ENCODE results near the gene RABGAP1L.
"Not testable (repeated sequence)": the region's sequence is repeated elsewhere in the genome, so short reads cannot be mapped to it uniquely, and the experiment has no call there.

Gene RABGAP1L

DNA sequence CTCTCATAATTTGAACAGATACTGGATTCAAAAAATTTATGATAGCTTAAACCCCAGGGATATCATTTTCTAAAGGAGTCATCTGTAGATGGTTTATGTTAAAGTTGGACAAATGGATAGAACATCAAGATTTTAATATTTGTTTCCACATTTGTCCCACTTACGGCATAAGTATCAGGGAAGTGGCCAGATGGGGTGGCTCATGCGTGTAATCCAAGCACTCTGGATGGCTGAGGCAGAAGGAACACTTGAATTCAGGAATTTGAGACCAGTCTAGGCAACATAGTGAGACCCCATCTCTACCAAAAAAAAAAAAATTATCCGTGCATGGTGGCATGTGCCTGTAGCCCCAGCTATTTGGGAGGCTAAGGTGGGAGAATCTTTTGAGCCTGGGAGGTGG lies 517.5 kb downstream of the RABGAP1L start:
- DNase-seq (ENCODE audit: low spot score in 2 of 2) (no peak), ATAC-seq (replicated peaks; ENCODE audit: extremely low read depth, poor library complexity, severe bottlenecking) (no peak)
- Mint-ChIP-seq H3K36me3 (ENCODE audit: insufficient read depth) (no peaks in the 10 kb centered on the region), H3K27ac (ENCODE audit: low read depth) (no peak overlapping the region), H3K4me1 (peaks cover 10% of the 10 kb centered on the region), H3K4me3 (no peak overlapping the region), H3K27me3 (no peaks in the 10 kb centered on the region), H3K9me3 (no peaks in the 10 kb centered on the region)

DNA sequence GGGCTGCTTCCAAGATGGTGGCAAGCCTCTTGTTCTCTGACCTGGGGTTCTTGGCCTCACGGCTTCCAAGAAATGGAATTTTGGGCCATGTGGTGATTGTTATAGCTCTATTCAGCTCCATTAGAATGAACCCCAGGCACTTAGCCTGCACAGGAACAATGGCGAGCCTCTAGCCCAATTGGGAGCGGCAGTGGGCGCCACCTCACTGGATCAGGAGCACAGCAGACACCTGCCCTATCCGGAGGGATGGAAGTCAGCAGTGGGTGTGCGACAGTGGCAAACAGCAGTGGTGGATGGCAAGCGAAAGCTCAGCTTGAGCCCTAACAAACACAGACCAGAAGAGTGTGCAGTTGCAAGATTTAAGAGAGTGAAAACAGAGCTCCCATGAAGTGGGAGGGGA lies 519.3 kb downstream of the RABGAP1L start:
- no peaks in the 10 kb centered on the region for H3K27me3 Mint-ChIP-seq
- no peak overlapping the region for H3K27ac Mint-ChIP-seq (ENCODE audit: low read depth)
- ATAC-seq (replicated peaks; ENCODE audit: extremely low read depth, poor library complexity, severe bottlenecking) (no peak), DNase-seq (ENCODE audit: low spot score in 2 of 2) (no peak)
- peaks cover 5% of the 10 kb centered on the region for H3K4me1 Mint-ChIP-seq
- no peaks in the 10 kb centered on the region for H3K9me3 Mint-ChIP-seq
- H3K36me3 Mint-ChIP-seq (ENCODE audit: insufficient read depth) = no peaks in the 10 kb centered on the region
- no peak overlapping the region for H3K4me3 Mint-ChIP-seq

DNA sequence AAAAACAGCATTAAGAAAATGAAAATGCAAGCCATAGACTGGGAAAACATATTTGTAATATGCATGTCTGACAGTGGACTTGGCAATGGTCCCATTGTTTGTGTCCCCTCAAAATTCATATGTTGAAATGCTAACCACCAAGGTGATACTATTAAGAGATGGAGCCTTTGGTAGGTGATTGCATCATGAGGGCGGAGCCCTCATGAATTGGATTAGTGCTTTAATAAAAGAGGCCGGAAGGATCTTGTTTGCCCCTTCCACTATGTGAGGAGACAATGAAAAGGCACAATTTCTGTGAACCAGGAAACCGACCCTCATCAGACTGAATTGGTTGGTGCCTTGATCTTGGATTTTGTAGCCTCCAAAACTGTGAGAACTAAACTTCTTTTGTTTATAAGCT lies 520.8 kb downstream of the RABGAP1L start:
- Mint-ChIP-seq H3K9me3 (no peaks in the 10 kb centered on the region), H3K36me3 (ENCODE audit: insufficient read depth) (no peaks in the 10 kb centered on the region), H3K27ac (ENCODE audit: low read depth) (no peak overlapping the region), H3K27me3 (no peaks in the 10 kb centered on the region), H3K4me3 (no peak overlapping the region), H3K4me1 (peaks cover 14% of the 10 kb centered on the region)
- DNase-seq (ENCODE audit: low spot score in 2 of 2) = no peak
- no peak for ATAC-seq (replicated peaks; ENCODE audit: extremely low read depth, poor library complexity, severe bottlenecking)

DNA sequence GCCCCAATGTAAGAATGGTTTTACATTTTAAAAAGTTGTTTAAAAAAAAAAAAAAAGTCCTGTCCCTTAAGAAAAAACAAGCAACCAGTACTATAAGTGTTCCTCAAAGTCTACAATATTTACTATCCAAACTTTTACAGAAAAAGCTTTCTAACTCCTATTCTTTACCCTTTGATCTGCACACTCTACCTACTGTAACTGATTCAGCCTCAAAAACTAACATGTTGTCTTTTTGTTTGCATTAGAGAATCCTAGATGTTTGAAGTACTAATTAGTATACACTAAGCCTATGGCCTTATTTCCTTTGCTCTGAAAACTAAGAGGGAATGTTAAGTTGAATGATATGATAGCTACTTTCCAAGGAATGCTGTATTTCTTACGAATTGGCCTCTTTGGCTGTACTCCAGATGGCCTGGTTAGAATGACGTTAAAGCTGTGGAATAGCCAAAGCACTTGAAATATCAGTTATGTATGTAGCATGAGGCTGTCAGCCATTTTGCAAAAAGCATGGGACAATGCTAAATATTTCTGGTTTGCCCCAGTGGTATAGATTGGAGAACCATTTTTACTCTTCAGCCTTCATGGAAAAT lies 523.2 kb downstream of the RABGAP1L start:
- ATAC-seq (replicated peaks; ENCODE audit: extremely low read depth, poor library complexity, severe bottlenecking) = no peak
- Mint-ChIP-seq H3K27ac (ENCODE audit: low read depth) (no peak overlapping the region), H3K4me3 (no peak overlapping the region), H3K27me3 (no peaks in the 10 kb centered on the region), H3K4me1 (peaks cover 9% of the 10 kb centered on the region), H3K9me3 (no peaks in the 10 kb centered on the region), H3K36me3 (ENCODE audit: insufficient read depth) (peaks cover 1% of the 10 kb centered on the region)
- DNase-seq (ENCODE audit: low spot score in 2 of 2) = no peak

DNA sequence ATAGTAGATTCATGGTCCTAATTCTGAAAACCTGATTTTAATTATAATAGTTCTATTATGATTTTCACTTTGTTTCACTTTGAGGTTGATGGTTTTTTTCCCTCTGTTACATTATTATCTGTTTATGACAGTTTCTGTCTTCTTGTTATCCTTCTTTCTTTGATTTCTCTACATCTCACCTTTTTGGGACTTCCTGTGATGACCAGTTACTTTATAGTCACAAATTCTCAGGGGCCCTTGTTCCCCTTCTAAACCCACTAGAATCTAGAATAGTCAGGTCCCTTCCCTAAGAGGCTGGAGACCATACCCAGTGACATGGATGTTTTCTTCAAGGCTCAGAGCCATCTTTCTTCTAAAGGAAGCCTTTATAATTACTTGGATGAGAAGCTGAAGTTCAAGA lies 526.9 kb downstream of the RABGAP1L start:
- Mint-ChIP-seq H3K27me3 (no peaks in the 10 kb centered on the region), H3K36me3 (ENCODE audit: insufficient read depth) (peaks cover 1% of the 10 kb centered on the region)
- ATAC-seq (replicated peaks; ENCODE audit: extremely low read depth, poor library complexity, severe bottlenecking) = no peak

DNA sequence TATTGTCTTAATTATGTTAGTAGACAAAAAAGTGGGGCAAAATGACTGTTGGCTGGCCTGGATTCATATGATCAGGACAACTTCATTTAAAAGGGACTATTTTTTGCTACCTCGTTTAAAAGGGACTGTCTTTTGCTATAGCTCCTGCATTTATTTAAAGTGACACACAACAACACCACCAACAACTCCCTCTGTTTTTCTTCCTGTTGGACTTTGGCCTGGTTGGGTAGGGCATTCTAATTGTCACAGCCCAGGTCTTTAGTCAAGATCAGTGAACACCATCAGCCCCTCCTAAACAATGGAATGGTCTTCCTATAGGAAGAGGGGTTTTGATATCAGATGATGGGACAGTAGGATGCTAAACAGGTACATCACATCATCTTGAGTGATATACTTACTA lies 530.2 kb downstream of the RABGAP1L start:
- Mint-ChIP-seq H3K27ac (ENCODE audit: low read depth) (no peak overlapping the region), H3K9me3 (no peaks in the 10 kb centered on the region), H3K4me1 (peaks cover 3% of the 10 kb centered on the region), H3K27me3 (no peaks in the 10 kb centered on the region), H3K36me3 (ENCODE audit: insufficient read depth) (peaks cover 1% of the 10 kb centered on the region), H3K4me3 (no peak overlapping the region)
- ATAC-seq (replicated peaks; ENCODE audit: extremely low read depth, poor library complexity, severe bottlenecking) = no peak
- DNase-seq (ENCODE audit: low spot score in 2 of 2) = no peak

More for the DNA sequence above, 526.9 kb downstream of the RABGAP1L start:
- Mint-ChIP-seq H3K9me3 (no peaks in the 10 kb centered on the region), H3K27ac (ENCODE audit: low read depth) (no peak overlapping the region), H3K4me3 (no peak overlapping the region), H3K4me1 (peaks cover 9% of the 10 kb centered on the region)
- no peak for DNase-seq (ENCODE audit: low spot score in 2 of 2)

DNA sequence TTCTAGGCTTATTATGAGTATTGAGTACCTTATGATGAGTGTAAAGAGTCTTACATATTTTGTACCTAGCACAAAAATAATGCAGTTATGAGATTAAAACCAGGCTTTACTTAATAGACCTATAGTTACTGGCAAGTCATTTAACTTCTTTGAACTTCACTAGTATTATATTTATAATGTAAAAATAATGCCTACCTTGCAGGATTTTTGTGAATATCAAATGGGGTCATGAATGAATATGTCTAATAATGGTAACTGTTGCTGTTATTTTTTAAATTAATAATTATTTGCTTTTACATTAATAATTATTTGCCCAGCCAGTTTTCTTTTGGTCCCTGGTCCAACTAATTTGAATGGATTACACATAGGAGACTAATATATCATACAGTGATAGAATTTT lies 530.9 kb downstream of the RABGAP1L start:
- H3K4me3 Mint-ChIP-seq = no peak overlapping the region
- no peak for DNase-seq (ENCODE audit: low spot score in 2 of 2)
- H3K27ac Mint-ChIP-seq (ENCODE audit: low read depth) = no peak overlapping the region
- ATAC-seq (replicated peaks; ENCODE audit: extremely low read depth, poor library complexity, severe bottlenecking) = no peak
- H3K27me3 Mint-ChIP-seq = no peaks in the 10 kb centered on the region
- H3K36me3 Mint-ChIP-seq (ENCODE audit: insufficient read depth) = peaks cover 3% of the 10 kb centered on the region
- peaks cover 4% of the 10 kb centered on the region for H3K4me1 Mint-ChIP-seq
- H3K9me3 Mint-ChIP-seq = no peaks in the 10 kb centered on the region

DNA sequence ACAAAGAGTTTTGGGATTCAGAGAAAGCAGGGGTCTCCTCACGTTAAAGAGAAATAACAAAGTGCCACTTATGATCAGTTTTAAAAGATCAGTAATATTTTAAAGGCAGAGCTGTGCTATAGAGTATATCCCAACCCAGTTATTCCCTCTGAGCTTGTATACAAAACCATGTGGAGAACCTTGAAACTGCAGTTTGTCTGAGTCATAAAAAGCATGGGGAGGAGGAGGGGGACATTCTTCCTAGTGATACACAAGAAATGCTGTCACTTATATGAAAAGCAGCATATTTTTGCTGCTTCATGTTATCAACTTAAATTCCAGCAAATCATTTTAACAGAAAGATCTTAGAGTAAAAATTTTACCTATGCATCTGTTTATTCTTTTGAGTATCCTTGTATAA lies 533.0 kb downstream of the RABGAP1L start:
- DNase-seq (ENCODE audit: low spot score in 2 of 2) = no peak

DNA sequence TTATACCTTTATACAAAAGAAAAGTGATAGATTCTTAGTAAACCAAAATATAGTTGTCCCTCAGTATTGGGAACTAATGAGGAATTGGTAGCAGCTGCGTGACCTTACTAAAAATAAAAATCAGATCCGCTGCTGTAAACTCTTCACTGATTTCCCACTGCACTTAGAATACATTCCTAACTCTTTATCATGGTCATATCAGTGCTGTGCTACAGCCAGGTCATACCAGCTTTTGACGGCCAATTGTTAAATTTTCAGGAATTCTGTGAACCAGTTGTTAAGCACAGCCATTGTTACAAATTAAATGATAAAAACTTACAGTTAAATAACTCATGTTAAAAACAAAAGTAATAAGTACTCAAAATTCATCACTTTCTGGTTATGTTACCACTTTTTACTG lies 533.8 kb downstream of the RABGAP1L start:
- no peak for ATAC-seq (replicated peaks; ENCODE audit: extremely low read depth, poor library complexity, severe bottlenecking)
- no peaks in the 10 kb centered on the region for H3K27me3 Mint-ChIP-seq

More for the DNA sequence above, 533.0 kb downstream of the RABGAP1L start:
- no peak overlapping the region for H3K27ac Mint-ChIP-seq (ENCODE audit: low read depth)
- ATAC-seq (replicated peaks; ENCODE audit: extremely low read depth, poor library complexity, severe bottlenecking) = no peak
- H3K9me3 Mint-ChIP-seq = no peaks in the 10 kb centered on the region
- no peak overlapping the region for H3K4me3 Mint-ChIP-seq
- peaks cover 2% of the 10 kb centered on the region for H3K36me3 Mint-ChIP-seq (ENCODE audit: insufficient read depth)
- H3K27me3 Mint-ChIP-seq = no peaks in the 10 kb centered on the region
- peaks cover 19% of the 10 kb centered on the region for H3K4me1 Mint-ChIP-seq

DNA sequence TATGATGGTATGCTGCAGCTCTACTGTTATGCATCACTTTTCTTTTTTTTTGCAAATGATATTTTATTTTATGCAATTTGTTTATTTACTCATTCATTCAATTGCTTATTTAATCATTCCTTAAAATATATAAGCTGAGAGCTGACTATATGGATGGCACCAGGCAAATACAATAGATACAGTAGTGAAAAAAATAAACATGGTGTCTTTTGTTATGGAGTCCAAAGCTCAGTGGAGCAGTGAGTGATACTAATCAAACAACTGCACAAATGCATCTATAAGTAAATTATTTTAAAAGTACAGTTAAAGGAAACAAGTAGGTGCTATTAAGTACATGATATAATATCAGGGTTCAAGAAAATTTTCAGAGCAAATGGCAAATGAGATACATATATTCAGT lies 534.2 kb downstream of the RABGAP1L start:
- not testable (repeated sequence) for H3K36me3 Mint-ChIP-seq (ENCODE audit: insufficient read depth); H3K27ac Mint-ChIP-seq (ENCODE audit: low read depth); H3K27me3 Mint-ChIP-seq; H3K9me3 Mint-ChIP-seq; H3K4me3 Mint-ChIP-seq; DNase-seq (ENCODE audit: low spot score in 2 of 2); ATAC-seq (replicated peaks; ENCODE audit: extremely low read depth, poor library complexity, severe bottlenecking)
- H3K4me1 Mint-ChIP-seq = peaks cover 20% of the 10 kb centered on the region

More for the DNA sequence above, 533.8 kb downstream of the RABGAP1L start:
- no peak overlapping the region for H3K4me3 Mint-ChIP-seq
- peaks cover 2% of the 10 kb centered on the region for H3K36me3 Mint-ChIP-seq (ENCODE audit: insufficient read depth)
- DNase-seq (ENCODE audit: low spot score in 2 of 2) = no peak
- no peaks in the 10 kb centered on the region for H3K9me3 Mint-ChIP-seq
- H3K4me1 Mint-ChIP-seq = peaks cover 20% of the 10 kb centered on the region
- no peak overlapping the region for H3K27ac Mint-ChIP-seq (ENCODE audit: low read depth)

DNA sequence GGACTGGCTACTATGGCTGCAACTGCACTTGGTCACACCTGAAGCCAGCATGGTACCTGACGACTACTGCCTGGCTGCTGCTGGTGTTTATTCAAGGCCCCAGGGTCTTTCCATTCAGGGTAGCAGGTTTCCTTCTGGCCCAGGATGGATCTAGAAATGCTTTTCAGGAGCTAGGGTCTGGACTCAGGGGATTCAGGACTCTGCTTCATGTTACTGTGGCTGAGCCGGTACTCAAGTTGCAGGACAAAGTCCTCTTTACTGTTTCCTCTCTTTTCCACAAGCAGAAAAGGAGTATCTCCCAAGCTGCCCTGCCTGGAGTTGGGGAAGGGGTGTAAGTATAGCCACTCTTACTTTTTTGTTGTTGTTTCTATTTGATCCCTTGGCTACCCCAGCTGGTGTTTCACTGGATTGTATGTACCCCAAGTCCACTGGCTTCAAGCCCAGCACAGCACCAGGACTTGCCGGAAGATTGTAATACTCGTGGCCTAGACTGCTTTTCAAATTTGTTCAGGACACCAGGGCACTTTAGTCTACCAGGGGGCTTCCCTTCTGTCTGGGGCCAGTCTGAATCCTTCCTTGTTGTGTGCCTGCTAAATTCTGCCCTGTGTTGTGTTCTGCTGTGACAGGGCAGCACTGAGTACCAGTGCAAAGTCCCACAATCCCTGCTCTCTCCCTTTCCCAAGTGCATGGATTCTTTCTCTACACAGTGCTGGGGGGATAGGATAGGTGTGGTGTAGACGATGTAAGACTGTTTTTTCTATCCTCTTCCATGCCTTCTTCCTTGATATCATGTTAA lies 536.9 kb downstream of the RABGAP1L start:
- no peaks in the 10 kb centered on the region for H3K9me3 Mint-ChIP-seq
- H3K27me3 Mint-ChIP-seq = no peaks in the 10 kb centered on the region
- H3K36me3 Mint-ChIP-seq (ENCODE audit: insufficient read depth) = peaks cover 7% of the 10 kb centered on the region
- peaks cover 20% of the 10 kb centered on the region for H3K4me1 Mint-ChIP-seq
- ATAC-seq (replicated peaks; ENCODE audit: extremely low read depth, poor library complexity, severe bottlenecking) = no peak
- DNase-seq (ENCODE audit: low spot score in 2 of 2) = no peak
- no peak overlapping the region for H3K27ac Mint-ChIP-seq (ENCODE audit: low read depth)
- H3K4me3 Mint-ChIP-seq = no peak overlapping the region

DNA sequence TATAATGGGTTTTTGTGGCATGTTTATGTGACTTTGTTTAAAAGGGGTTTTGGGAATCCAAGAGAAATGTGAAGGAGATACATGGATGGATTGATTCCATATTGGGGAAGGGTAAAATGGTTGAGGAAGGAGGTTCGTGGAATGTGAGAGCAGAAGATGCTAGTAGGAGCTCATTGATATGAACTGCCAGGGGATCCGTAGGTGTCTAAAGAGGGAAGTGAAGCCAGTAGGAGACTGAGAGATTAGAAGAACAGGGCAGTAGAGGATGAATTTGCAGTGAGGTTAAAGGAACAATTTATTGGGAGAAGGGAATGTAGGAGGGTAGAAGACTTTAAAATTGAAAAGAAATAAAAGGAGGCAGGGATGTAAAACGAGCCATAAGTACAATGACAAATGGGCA lies 541.0 kb downstream of the RABGAP1L start:
- Mint-ChIP-seq H3K4me1 (peaks cover 16% of the 10 kb centered on the region), H3K9me3 (no peaks in the 10 kb centered on the region), H3K27ac (ENCODE audit: low read depth) (no peak overlapping the region)

DNA sequence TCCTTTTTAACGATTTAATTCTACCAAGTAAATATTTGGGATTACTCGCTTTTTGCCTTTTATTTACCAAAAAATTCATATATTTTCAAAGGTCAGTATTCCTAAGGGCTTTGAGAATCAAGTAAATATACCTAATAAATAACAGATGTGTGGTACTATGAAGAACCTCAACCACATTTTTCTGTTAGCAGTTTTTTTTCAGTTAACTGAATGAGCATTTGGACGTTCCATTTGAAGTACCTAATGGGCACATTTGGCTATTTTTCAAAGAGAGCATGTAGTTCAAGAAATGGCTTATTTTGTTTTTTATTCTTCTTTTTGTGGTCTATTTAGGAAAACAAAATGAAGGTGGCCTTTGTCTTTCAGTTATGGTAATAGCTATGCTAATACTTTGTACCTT lies 541.5 kb downstream of the RABGAP1L start:
- Mint-ChIP-seq H3K4me3 (no peak overlapping the region), H3K36me3 (ENCODE audit: insufficient read depth) (peaks cover 11% of the 10 kb centered on the region), H3K4me1 (peaks cover 11% of the 10 kb centered on the region), H3K27me3 (no peaks in the 10 kb centered on the region), H3K9me3 (no peaks in the 10 kb centered on the region), H3K27ac (ENCODE audit: low read depth) (no peak overlapping the region)
- no peak for DNase-seq (ENCODE audit: low spot score in 2 of 2)
- ATAC-seq (replicated peaks; ENCODE audit: extremely low read depth, poor library complexity, severe bottlenecking) = no peak

More for the DNA sequence above, 541.0 kb downstream of the RABGAP1L start:
- peaks cover 11% of the 10 kb centered on the region for H3K36me3 Mint-ChIP-seq (ENCODE audit: insufficient read depth)
- ATAC-seq (replicated peaks; ENCODE audit: extremely low read depth, poor library complexity, severe bottlenecking) (no peak), DNase-seq (ENCODE audit: low spot score in 2 of 2) (no peak)
- no peak overlapping the region for H3K4me3 Mint-ChIP-seq
- H3K27me3 Mint-ChIP-seq = no peaks in the 10 kb centered on the region

Data from central memory CD8-positive, alpha-beta T cell (primary cell).